ENCODE results near the gene TMEM11.

- TF ChIP-seq CTCF (IDR thresholded peaks at IDR 0.05), result no peak
- TF ChIP-seq POLR2AphosphoS5 (IDR thresholded peaks at IDR 0.05), result no peak
- no peak for TF ChIP-seq EP300 (IDR thresholded peaks at IDR 0.05)
- TF ChIP-seq POLR2A (IDR thresholded peaks at IDR 0.05), result no peak
Measured at GRCh38 chr17:21190078-21190477, 23.9 kb downstream of the TMEM11 start.
